SKM-1 treated with dmso at 0.1 percent for 144 hours (cell line): ENCODE measurements around the gene AGAP3.

Source experiments
- DNase-seq: peaks from one replicate; lab custom pipeline; 2025; ENCODE audit not compliant: unreplicated experiment; lab: John Stamatoyannopoulos, UW

The AGAP3 gene

GRCh38 chr7:151107882-151108281 is 21.6 kb downstream of the AGAP3 start:
- no peak for DNase-seq

GRCh38 chr7:151109094-151110048 is 23.1 kb downstream of the AGAP3 start:
- DNase-seq = no peak

DNA sequence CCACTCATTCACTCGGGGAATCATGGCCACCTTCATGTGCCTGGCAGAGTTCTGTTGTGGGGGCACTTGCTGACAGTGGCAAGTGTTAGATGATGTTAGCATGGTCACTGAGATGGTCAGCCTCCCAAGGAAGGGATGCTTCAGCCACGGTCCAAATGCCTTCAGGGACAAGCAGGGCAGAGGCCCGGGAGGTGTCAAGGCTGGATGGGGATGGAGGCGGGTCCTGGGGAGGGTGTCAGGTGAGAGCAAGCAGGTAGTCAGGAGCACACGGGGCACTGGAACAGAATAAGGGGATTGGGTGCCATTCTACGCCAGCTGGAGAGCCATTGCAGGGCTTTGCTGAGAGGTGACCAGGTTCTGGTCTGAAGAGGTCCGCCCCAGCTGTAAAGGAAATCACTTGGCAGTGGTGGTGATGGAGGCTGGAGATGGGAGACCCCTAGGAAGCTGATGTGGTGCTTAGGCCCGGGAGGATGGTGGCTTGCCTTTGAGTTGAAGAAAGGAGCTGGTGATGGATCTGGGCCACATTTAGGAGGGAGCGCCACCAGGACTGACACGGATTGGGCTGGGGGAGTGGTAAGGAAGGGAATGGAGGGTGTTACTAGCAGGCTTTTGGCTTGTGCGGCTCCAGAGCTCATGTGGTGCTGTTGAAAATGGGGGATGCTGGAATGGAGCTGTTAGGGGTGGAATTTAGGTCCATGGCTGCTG is 24.1 kb downstream of the AGAP3 start:
- no peak for DNase-seq

DNA sequence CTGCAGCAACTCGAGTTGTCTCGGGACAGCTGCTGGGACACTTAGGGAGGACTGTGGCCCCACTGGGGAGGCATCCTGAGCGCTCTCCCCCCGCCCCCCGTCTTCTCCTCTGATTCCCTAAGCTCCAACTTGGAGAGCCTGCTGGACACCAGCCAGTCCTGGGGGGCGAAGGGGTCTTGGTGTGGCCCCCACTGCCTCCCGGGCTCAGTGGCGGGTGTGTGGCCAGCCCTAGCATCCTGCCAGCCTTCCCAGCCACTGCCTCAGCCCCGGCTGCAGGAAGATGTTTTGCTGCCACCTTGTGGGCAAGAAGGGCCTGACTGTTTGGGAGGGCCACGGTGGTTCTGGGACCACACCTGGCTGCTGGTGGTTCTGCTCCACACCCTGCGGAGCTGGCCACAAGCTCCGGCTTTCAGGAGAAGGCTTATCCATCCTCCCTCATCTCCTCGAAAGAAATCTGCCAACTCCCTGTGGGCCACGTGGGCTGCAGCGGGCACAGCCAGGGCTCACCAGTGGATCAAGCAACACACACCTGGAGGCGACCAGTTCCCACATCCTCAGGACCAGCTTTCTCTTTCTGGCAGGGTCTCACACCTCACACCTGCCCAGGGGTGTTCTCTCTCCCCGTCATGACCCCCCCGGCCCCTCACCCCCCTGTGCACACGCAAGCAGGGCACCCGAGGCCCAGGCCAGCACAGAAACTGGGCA is 24.8 kb downstream of the AGAP3 start:
- DNase-seq = peak; percentile 9

GRCh38 chr7:151113344-151114150 is 27.3 kb downstream of the AGAP3 start:
- DNase-seq = no peak

GRCh38 chr7:151114151-151115090 is 28.1 kb downstream of the AGAP3 start:
- DNase-seq = no peak

DNA sequence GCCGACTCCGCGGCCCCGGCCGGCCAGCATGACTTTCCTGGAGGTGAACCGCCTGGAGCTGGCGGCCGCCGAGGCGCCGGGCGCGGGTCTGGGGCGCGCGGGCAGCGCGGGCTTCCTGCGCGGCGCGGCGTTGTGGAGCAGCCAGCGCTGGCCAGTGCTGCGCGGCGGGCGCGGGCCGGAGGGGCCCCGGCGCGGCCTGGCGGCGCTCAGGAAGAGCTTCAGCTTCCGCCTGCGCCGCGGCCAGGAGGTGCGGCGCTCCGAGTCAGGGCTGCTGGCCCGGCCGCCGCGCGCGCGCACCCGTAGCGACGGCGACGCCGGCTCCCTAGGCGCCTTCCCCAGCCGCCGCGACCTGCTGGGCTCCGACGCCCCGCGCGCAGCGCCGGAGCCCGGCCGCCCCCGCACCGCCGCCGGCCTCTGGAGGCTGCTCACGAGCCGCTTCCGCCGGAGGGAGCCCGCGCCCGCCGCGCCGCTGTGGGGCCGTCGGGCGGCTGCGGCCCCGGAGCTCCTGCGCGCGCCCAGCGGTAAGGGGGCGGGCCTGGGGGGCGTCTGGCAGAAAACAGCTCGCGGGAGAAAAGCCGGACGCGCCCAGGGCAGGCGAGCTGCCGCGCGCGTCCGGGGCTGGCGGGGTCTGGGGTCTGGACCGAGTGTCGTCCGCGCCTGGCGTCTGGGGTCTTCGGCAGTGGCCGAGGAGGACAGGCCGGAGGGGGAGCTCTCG is 29.0 kb downstream of the AGAP3 start:
- DNase-seq = no peak

DNA sequence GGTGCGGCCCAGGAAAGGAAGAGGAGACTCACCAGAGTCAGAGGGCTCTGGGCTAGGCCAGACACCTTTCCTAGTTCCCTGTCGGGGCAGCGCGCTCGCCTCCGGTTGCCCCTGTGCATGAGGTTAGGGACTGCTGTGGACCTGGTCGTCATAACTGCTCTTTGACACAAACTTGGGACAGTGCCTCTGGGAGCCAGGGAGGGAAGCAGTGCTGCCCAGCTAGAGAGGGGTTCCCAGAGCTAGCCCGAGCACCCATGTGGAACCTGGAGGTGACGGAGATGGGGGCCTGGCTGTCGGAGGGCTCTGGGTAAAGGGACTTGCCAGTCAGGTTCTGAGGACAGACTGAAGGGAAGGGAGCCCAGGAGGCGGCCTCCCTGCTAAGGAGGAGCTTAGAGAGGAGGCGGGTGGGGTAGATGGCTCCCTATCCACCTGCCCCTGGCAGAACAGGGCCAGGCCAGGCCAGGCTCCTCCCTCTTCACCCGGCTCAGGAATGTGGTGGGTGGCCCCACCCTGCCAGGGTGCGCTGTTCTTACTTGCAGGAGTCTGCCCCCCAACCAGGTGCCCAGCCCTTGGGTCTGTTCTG is 29.7 kb downstream of the AGAP3 start:
- no peak for DNase-seq

GRCh38 chr7:151116603-151117440 is 30.5 kb downstream of the AGAP3 start:
- DNase-seq = no peak

- no peak for DNase-seq
Measured at GRCh38 chr7:151117565-151117964, 31.3 kb downstream of the AGAP3 start.

GRCh38 chr7:151118108-151119054 is 32.1 kb downstream of the AGAP3 start:
- DNase-seq = no peak

- DNase-seq = no peak
Measured at GRCh38 chr7:151119055-151119415, 32.8 kb downstream of the AGAP3 start.

DNA sequence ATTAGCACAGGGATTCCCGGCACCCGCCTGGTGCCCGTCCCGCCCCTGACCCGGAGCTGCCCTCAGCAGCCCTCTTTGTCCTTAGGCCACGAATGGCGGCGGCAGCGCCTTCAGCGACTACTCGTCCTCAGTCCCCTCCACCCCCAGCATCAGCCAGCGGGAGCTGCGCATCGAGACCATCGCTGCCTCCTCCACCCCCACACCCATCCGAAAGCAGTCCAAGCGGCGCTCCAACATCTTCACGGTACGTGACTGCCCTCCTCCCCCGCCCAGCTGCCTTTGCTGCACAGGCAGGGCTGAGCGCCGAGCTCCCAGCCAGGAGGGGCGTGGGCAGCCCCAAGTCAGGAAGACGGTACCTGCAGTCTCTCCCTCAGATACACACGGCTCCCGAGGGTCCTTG is 33.6 kb downstream of the AGAP3 start:
- DNase-seq = no peak

DNA sequence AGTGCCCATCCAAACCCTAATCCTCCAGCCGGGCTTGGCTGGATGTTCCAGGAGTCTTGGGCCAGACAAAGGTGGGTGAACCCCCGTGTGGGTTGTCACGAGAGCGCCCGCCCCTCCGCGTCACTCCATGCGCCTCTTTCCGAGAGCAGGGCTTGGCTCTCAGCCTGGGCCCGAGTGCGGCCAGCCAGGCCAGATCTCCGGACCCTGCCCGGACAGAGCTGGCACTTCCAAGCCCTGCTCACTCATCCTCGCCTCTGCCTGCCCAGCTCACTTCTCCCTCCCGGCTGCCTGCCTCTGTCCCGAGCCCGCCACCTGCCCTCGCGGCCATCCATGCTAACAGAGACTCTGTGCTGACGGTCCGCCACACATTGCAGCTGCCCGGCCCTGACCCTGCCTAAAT is 34.6 kb downstream of the AGAP3 start:
- DNase-seq = no peak

GRCh38 chr7:151121380-151122170 is 35.3 kb downstream of the AGAP3 start:
- no peak for DNase-seq

- DNase-seq = no peak
Measured at GRCh38 chr7:151122276-151122675, 36.0 kb downstream of the AGAP3 start.
